Panc1 (cell line): ENCODE data around the gene HYAL1. TPM values are rescaled to one million over a fixed set of nuclear protein-coding genes. Genes with fewer than 3 reads are reported as not detected.
"Not testable (repeated sequence)": the region's sequence is repeated elsewhere in the genome, so short reads cannot be mapped to it uniquely, and the experiment has no call there.

Experiments used
- ATAC-seq: fragments of 200-7000 bp; cut with Tn5 transposase; 2 replicates; pipeline ENCODE4 v1.9.1; 2020; ENCODE audit warnings: mild to moderate bottlenecking, moderate library complexity
- BruUV-seq: library from RNA; stranded (reverse); fragments of 400-500 nt; replicated peaks from 2 replicates; lab custom pipeline; 2021; lab: Mats Ljungman, UMichigan
- CTCF ChIA-PET: fragments of 300-600 bp; sonication (Branson Sonifier 250); formaldehyde crosslinking; loops from one replicate; lab custom pipeline; 2022; ENCODE audit warnings: antibody characterized with exemption; lab: Charles Lee
- POLR2A ChIA-PET: fragments of 300-600 bp; sonication (Branson Sonifier 250); formaldehyde crosslinking; loops from one replicate; lab custom pipeline; 2022; ENCODE audit warnings: antibody characterized with exemption; lab: Charles Lee
- DNase-seq: peaks from one replicate; pipeline ENCODE4 v3.0.0-alpha.2; 2010; ENCODE audit warnings: low read depth, low spot score
- H3K27ac ChIP-seq: 2 replicates; pipeline ENCODE4 v1.5.1; 2011; ENCODE audit warnings: mild to moderate bottlenecking, low read length, inconsistent platforms
- H3K27me3 ChIP-seq: fragments of 200-500 bp; sonication (Bioruptor generic); 2 replicates; pipeline ENCODE4 v1.6.0; 2014; ENCODE audit warnings: low read length, inconsistent platforms; ENCODE audit not compliant: control insufficient read depth, insufficient read depth
- H3K36me3 ChIP-seq: fragments of 200-500 bp; sonication (Bioruptor generic); 2 replicates; pipeline ENCODE4 v1.5.1; 2014; ENCODE audit warnings: inconsistent platforms, mild to moderate bottlenecking, low read length, moderate library complexity; ENCODE audit not compliant: control insufficient read depth, insufficient read depth
- H3K4me1 ChIP-seq: 2 replicates; pipeline ENCODE4 v1.5.1; 2011; ENCODE audit warnings: inconsistent platforms, mild to moderate bottlenecking, low read length, moderate library complexity; ENCODE audit not compliant: control insufficient read depth, insufficient read depth
- H3K4me3 ChIP-seq, 2 experiments: 2 replicates each; pipeline ENCODE4 v1.5.1; 2011 to 2012; ENCODE audit warnings: low read depth in 2 of 2, low read length in 2 of 2, mild to moderate bottlenecking in 2 of 2, inconsistent platforms in 1 of 2, moderate library complexity in 1 of 2
- H3K9me3 ChIP-seq: fragments of 200-500 bp; sonication (Bioruptor generic); 2 replicates; pipeline ENCODE4 v1.5.1; 2014; ENCODE audit warnings: low read depth, mild to moderate bottlenecking, inconsistent platforms, low read length, moderate library complexity; ENCODE audit not compliant: control insufficient read depth, insufficient read depth
- CTCF ChIP-seq: fragments of 450-650 bp; IDR thresholded peaks from 2 replicates; pipeline ENCODE4 v1.5.1; 2017; ENCODE audit warnings: mild to moderate bottlenecking
- POLR2AphosphoS5 ChIP-seq: IDR thresholded peaks from 2 replicates; pipeline ENCODE4 v1.6.1; 2012; ENCODE audit warnings: mild to moderate bottlenecking, low read depth, low read length, moderate library complexity
- REST ChIP-seq, 2 experiments: IDR thresholded peaks; 2 replicates each; pipeline ENCODE4 v1.6.1; 2011 to 2012; ENCODE audit warnings: low read depth in 2 of 2, control low read depth in 1 of 2, low read length in 1 of 2, mild to moderate bottlenecking in 1 of 2, moderate library complexity in 1 of 2; ENCODE audit not compliant: insufficient read depth in 1 of 2
- SIN3A ChIP-seq: IDR thresholded peaks from 2 replicates; pipeline ENCODE4 v1.6.1; 2012; ENCODE audit warnings: low read depth, mild to moderate bottlenecking, low read length, moderate library complexity, borderline replicate concordance; ENCODE audit not compliant: insufficient read depth
- TCF7L2 ChIP-seq: IDR thresholded peaks from 2 replicates; pipeline ENCODE4 v1.6.1; 2011; ENCODE audit warnings: mild to moderate bottlenecking, low read depth, low read length, inconsistent platforms
- in situ Hi-C: cut with HindIII; loops from 2 replicates; pipeline ENCODE4 v1.10.0; 2016; ENCODE audit warnings: low sequenced_read_pairs, low pct_unique_long_range_greater_than_20kb
- intact Hi-C: fragments of 100-400 bp; cut with micrococcal nuclease; formaldehyde crosslinking; loops from one replicate; pipeline ENCODE4 v1.10.0; 2022; ENCODE audit not compliant: unreplicated experiment
- total RNA-seq: library from RNA; stranded (reverse); gene quantifications from one replicate; pipeline ENCODE4 v1.2.1, GENCODE V29; 2021; ENCODE audit not compliant: unreplicated experiment

HYAL1 gene
- total RNA-seq, 1 experiment from 2014 or later: 0.18 TPM

GRCh38 chr3:50287262-50287661 lies 16.1 kb downstream of the HYAL1 start:
- H3K4me3 ChIP-seq: no peak overlapping the region
- BruUV-seq: no TSS peak
- DNase-seq (no peak), ATAC-seq (no peak)
- no peaks in the 10 kb centered on the region for H3K36me3 ChIP-seq
- peaks cover 3% of the 10 kb centered on the region; the same call in 1 of the 2 replicates for H3K4me1 ChIP-seq
- in situ Hi-C loops: no loop called here
- TF ChIP-seq REST (IDR thresholded peaks at IDR 0.05; ENCODE audit: insufficient read depth in 1 of 2, low read depth in 2 of 2, low read length in 1 of 2) (no peak), POLR2AphosphoS5 (no peak), SIN3A (no peak), CTCF (no peak), TCF7L2 (no peak)
- intact Hi-C loops: no loop called here
- CTCF ChIA-PET: no interaction called here
- POLR2A ChIA-PET: no interaction called here
- no peaks in the 10 kb centered on the region for H3K9me3 ChIP-seq
- H3K27ac ChIP-seq: no peak overlapping the region
- H3K27me3 ChIP-seq: no peaks in the 10 kb centered on the region

GRCh38 chr3:50286322-50287227 lies 16.8 kb downstream of the HYAL1 start:
- BruUV-seq: no TSS peak
- Histone ChIP-seq H3K9me3 (no peaks in the 10 kb centered on the region), H3K36me3 (no peaks in the 10 kb centered on the region), H3K4me1 (peaks cover 3% of the 10 kb centered on the region; the same call in 1 of the 2 replicates), H3K27ac (no peak overlapping the region), H3K27me3 (no peaks in the 10 kb centered on the region), H3K4me3 (no peak overlapping the region)
- CTCF ChIA-PET: no interaction called here
- intact Hi-C loops: no loop called here
- TF ChIP-seq CTCF (no peak), SIN3A (no peak), REST (IDR thresholded peaks at IDR 0.05; ENCODE audit: insufficient read depth in 1 of 2, low read depth in 2 of 2, low read length in 1 of 2) (no peak), POLR2AphosphoS5 (no peak; the same call in 1 of the 2 replicates), TCF7L2 (no peak)
- in situ Hi-C loops: no loop called here
- peak; percentile 31; the same call in 1 of the 2 replicates for ATAC-seq
- POLR2A ChIA-PET: no interaction called here
- no peak for DNase-seq

GRCh38 chr3:50284121-50284520 lies 19.3 kb downstream of the HYAL1 start:
- BruUV-seq, H3K4me3 ChIP-seq, in situ Hi-C loops, intact Hi-C loops, CTCF ChIA-PET, POLR2A ChIA-PET, DNase-seq, H3K27me3 ChIP-seq, H3K27ac ChIP-seq, H3K9me3 ChIP-seq, H3K36me3 ChIP-seq, H3K4me1 ChIP-seq: not testable (repeated sequence)
- 0 out of 2 replicates have a peak, but pooled peaks have one; percentile 20 for ATAC-seq
